GM12878 (cell line): ENCODE measurements around the gene SNAPIN. TPM values are rescaled to one million over a fixed set of nuclear protein-coding genes. Genes with fewer than 3 reads are reported as not detected.

Experiments
- ATAC-seq: fragments of 200-7000 bp; cut with Tn5 transposase; 3 replicates; pipeline ENCODE4 v1.9.1; 2020; ENCODE audit warnings: mild to moderate bottlenecking, moderate library complexity
- BruUV-seq: library from RNA; stranded (reverse); fragments of 400-500 nt; replicated peaks from 2 replicates; lab custom pipeline; 2021; lab: Mats Ljungman, UMichigan
- CTCF ChIA-PET: fragments of 300-600 bp; sonication (Branson Sonifier 250); formaldehyde crosslinking; extraction: SDS; loops from one replicate; lab custom pipeline; 2021; ENCODE audit warnings: inconsistent platforms; lab: Yijun Ruan, JAX
- POLR2A ChIA-PET: fragments of 350-600 bp; formaldehyde crosslinking; extraction: SDS; loops from one replicate; lab custom pipeline; 2021; ENCODE audit warnings: inconsistent platforms; lab: Charles Lee
- RAD21 ChIA-PET: fragments of 300-600 bp; sonication (Branson Sonifier 250); formaldehyde crosslinking; loops from one replicate; lab custom pipeline; 2023; ENCODE audit warnings: antibody characterized with exemption; ENCODE audit not compliant: unreplicated experiment; lab: Charles Lee
- SMC1A ChIA-PET: fragments of 300-600 bp; sonication (Branson Sonifier 250); formaldehyde crosslinking; loops from one replicate; lab custom pipeline; 2023; ENCODE audit not compliant: unreplicated experiment, uncharacterized antibody; lab: Charles Lee
- DNase-seq: peaks from one replicate; pipeline ENCODE4 v3.0.0-alpha.2; 2011; ENCODE audit warnings: low read depth, low spot score
- FAIRE-seq: peaks from 3 replicates; lab custom pipeline; 2011; peaks lifted over from hg19 to GRCh38; lab: Jason Lieb, UNC
- H2AFZ ChIP-seq: 2 replicates; pipeline ENCODE4 v1.6.0; 2011; ENCODE audit warnings: low read depth, low read length, control low read depth; ENCODE audit not compliant: control insufficient read depth
- H3K27ac ChIP-seq: 2 replicates; pipeline ENCODE4 v1.5.1; 2011; ENCODE audit warnings: control low read depth; ENCODE audit not compliant: control insufficient read depth, insufficient read depth
- H3K27me3 ChIP-seq, 2 experiments: replicated peaks in 1 of 2; 2 replicates each; pipeline versions ENCODE4 v1.6.0 to v1.6.1; 2011; ENCODE audit warnings: low read length in 1 of 2; ENCODE audit not compliant: control insufficient read depth in 2 of 2, insufficient read depth in 2 of 2
- H3K36me3 ChIP-seq, 2 experiments: 2 replicates each; pipeline ENCODE4 v1.5.1; 2011; ENCODE audit warnings: low read length in 1 of 2; ENCODE audit not compliant: control insufficient read depth in 2 of 2, insufficient read depth in 2 of 2
- H3K4me1 ChIP-seq: 2 replicates; pipeline ENCODE4 v1.6.1; 2011; ENCODE audit warnings: mild to moderate bottlenecking, low read length, moderate library complexity, mixed read lengths; ENCODE audit not compliant: control insufficient read depth, insufficient read depth
- H3K4me2 ChIP-seq: 2 replicates; pipeline ENCODE4 v1.6.0; 2011; ENCODE audit warnings: control low read depth; ENCODE audit not compliant: control insufficient read depth, insufficient read depth
- H3K4me3 ChIP-seq: fragments of 200-600 bp; sonication (generic); 2 replicates; pipeline ENCODE4 v1.5.1; 2016
- H3K79me2 ChIP-seq: 2 replicates; pipeline ENCODE4 v1.6.0; 2011; ENCODE audit warnings: low read length; ENCODE audit not compliant: control insufficient read depth, insufficient read depth
- H3K9ac ChIP-seq: 2 replicates; pipeline ENCODE4 v1.8.0; 2011; ENCODE audit warnings: low read length, control low read depth, mixed read lengths; ENCODE audit not compliant: control insufficient read depth, insufficient read depth
- H3K9me3 ChIP-seq: replicated peaks from 3 replicates; pipeline ENCODE4 v1.5.1; 2011; ENCODE audit warnings: mild to moderate bottlenecking, low read length; ENCODE audit not compliant: control insufficient read depth, insufficient read depth
- H4K20me1 ChIP-seq: 2 replicates; pipeline ENCODE4 v1.6.0; 2011; ENCODE audit not compliant: control insufficient read depth, insufficient read depth
- HSF1 ChIP-seq: fragments of 150-350 bp; IDR thresholded peaks from 2 replicates; pipeline ENCODE4 v1.6.1; 2014; ENCODE audit warnings: mild to moderate bottlenecking, low read depth, low read length
- IKZF2 ChIP-seq, 2 experiments: fragments of 450-650 bp; IDR thresholded peaks; 2 replicates each; pipeline ENCODE4 v1.6.1; 2017; ENCODE audit warnings: mild to moderate bottlenecking in 2 of 2, moderate library complexity in 2 of 2
- KDM1A ChIP-seq: fragments of 200-600 bp; sonication (generic); IDR thresholded peaks from 2 replicates; pipeline ENCODE4 v1.6.1; 2016; ENCODE audit warnings: borderline replicate concordance
- NRF1 ChIP-seq: conservative IDR thresholded peaks from 2 replicates; pipeline ENCODE4 v1.6.1; 2011; ENCODE audit warnings: mild to moderate bottlenecking, low read depth, low read length, improper control_type of control experiment
- PML ChIP-seq: IDR thresholded peaks from 2 replicates; pipeline ENCODE4 v1.6.1; 2012; ENCODE audit warnings: low read length, inconsistent platforms
- RAD21 ChIP-seq: IDR thresholded peaks from 2 replicates; pipeline ENCODE4 v1.6.1; 2011; ENCODE audit warnings: mild to moderate bottlenecking, low read depth, low read length, moderate library complexity; ENCODE audit not compliant: insufficient read depth
- RELB ChIP-seq: fragments of 450-650 bp; IDR thresholded peaks from 2 replicates; pipeline ENCODE4 v1.6.1; 2017; ENCODE audit warnings: low read depth, mild to moderate bottlenecking, moderate library complexity
- SPI1 ChIP-seq: IDR thresholded peaks from 2 replicates; pipeline ENCODE4 v1.6.1; 2011; ENCODE audit warnings: low read depth, mild to moderate bottlenecking, low read length, moderate library complexity, borderline replicate concordance; ENCODE audit not compliant: insufficient read depth
- ZBTB40 ChIP-seq: fragments of 450-650 bp; IDR thresholded peaks from 2 replicates; pipeline ENCODE4 v1.6.1; 2016; ENCODE audit warnings: mild to moderate bottlenecking, moderate library complexity, borderline replicate concordance
- WGBS: methylation state at CpG from one replicate; pipeline ENCODE4 v1.1.6; 2016; ENCODE audit warnings: low lambda C conversion rate; ENCODE audit not compliant: insufficient replicate concordance, insufficient coverage; ENCODE audit errors: missing lambda C conversion rate; 5-methylcytosine and 5-hydroxymethylcytosine counted together
- in situ Hi-C: fragments of 300-500 bp; cut with MboI; formaldehyde crosslinking; loops from 9 replicates; pipeline ENCODE4 v1.14.3; 2018; ENCODE audit warnings: mixed read lengths
- intact Hi-C: fragments of 100-400 bp; cut with micrococcal nuclease; formaldehyde crosslinking; loops from one replicate; pipeline ENCODE4 v1.14.2; 2022; ENCODE audit not compliant: unreplicated experiment
- polyA plus RNA-seq, 11 experiments: library from polyadenylated mRNA; depleted of rRNA in 4 of 11; unstranded in 6 of 11; stranded (reverse) in 5 of 11; fragments of >200 nt; fragmentation: Nextera tagmentation in 4 of 11; fragmentation: Illumina TruSeq in 1 of 11; extraction: Ambion mirVana in 4 of 11; extraction: Trizol in 1 of 11; gene quantifications; 1 replicate in 1 of 11; 2 replicates in 10 of 11; pipeline versions ENCODE4 v1.2.1 to v1.2.3, GENCODE V29; 2011 to 2016; ENCODE audit warnings: inconsistent platforms in 2 of 11, missing spikeins in 2 of 11, low read depth in 1 of 11
- total RNA-seq, 4 experiments: library from RNA; depleted of rRNA in 3 of 4; stranded (reverse); fragments of >200 nt in 3 of 4; fragmentation: Illumina TruSeq in 1 of 4; extraction: Trizol in 1 of 4; gene quantifications; 2 replicates each; pipeline versions ENCODE4 v1.2.1 to v1.2.3, GENCODE V29; 2013 to 2021

SNAPIN gene
- total and polyA plus RNA-seq, 10 of the 15 experiments (the other 5 are each of a cell fraction or from before 2014, with no cell fraction given) = 12.4 to 78.1 (median 38.6) TPM

GRCh38 chr1:153655333-153655732, 3.2 kb upstream of the SNAPIN start:
- Histone ChIP-seq H3K27ac (no peak overlapping the region), H3K36me3 (no peaks in the 10 kb centered on the region; a peak in 1 of 4 replicates), H3K27me3 (no peaks in the 10 kb centered on the region), H3K4me3 (no peak overlapping the region), H2AFZ (no peak overlapping the region), H3K9ac (no peak overlapping the region), H3K4me1 (peaks cover 6% of the 10 kb centered on the region; the same call in 1 of the 2 replicates), H3K9me3 (no peaks in the 10 kb centered on the region), H3K79me2 (peaks cover 13% of the 10 kb centered on the region), H3K4me2 (no peak overlapping the region), H4K20me1 (no peaks in the 10 kb centered on the region)
- in situ Hi-C loops = no loop called here
- intact Hi-C loops = no loop called here
- POLR2A ChIA-PET = interaction anchor here (0.6 to 1.7 kb wide), 2 partner anchors 17 to 22 kb away, joined by 4 to 6 read pairs; partner anchors contain the start of gene CHTOP
- DNase-seq (no peak), FAIRE-seq (no peak), ATAC-seq (no peak)
- BruUV-seq = no TSS peak
- CTCF ChIA-PET = interaction anchor here (0.9 to 1.5 kb wide), 2 partner anchors 20 to 83 kb away, joined by 4 to 5 read pairs; no protein-coding TSS in a partner anchor
- 68% methylated on average over 3 of the region's 3 CpGs for WGBS
- SMC1A ChIA-PET = interaction anchor here (1.0 kb wide), 1 partner anchor 11 kb away, joined by 4 read pairs; no protein-coding TSS in a partner anchor
- TF ChIP-seq ZBTB40 = no peak
- no peak for TF ChIP-seq RAD21
- TF ChIP-seq KDM1A = no peak
- no peak for TF ChIP-seq PML
- TF ChIP-seq HSF1 = no peak
- TF ChIP-seq NRF1 = no peak
- TF ChIP-seq SPI1 = no peak
- no peak for TF ChIP-seq RELB
- TF ChIP-seq IKZF2 (IDR thresholded peaks at IDR 0.05) = no peak
- RAD21 ChIA-PET = no interaction called here
